Occipital lobe (tissue), 2 donors: ENCODE results near the gene MYO3A. TPM values are rescaled to one million over a fixed set of nuclear protein-coding genes. Genes with fewer than 3 reads are reported as not detected.
"Not testable (repeated sequence)": the region's sequence is repeated elsewhere in the genome, so short reads cannot be mapped to it uniquely, and the experiment has no call there.

Experiments
- DNase-seq: peaks from one replicate; lab custom pipeline; 2025; lab: John Stamatoyannopoulos, UW
- total RNA-seq: library from RNA; depleted of rRNA; stranded (reverse); fragments of >200 nt; gene quantifications from one replicate; pipeline ENCODE4 v1.2.3, GENCODE V29; 2014

The MYO3A gene
- total RNA-seq, 1 donor from 2014 or later: 3.6 TPM

DNA sequence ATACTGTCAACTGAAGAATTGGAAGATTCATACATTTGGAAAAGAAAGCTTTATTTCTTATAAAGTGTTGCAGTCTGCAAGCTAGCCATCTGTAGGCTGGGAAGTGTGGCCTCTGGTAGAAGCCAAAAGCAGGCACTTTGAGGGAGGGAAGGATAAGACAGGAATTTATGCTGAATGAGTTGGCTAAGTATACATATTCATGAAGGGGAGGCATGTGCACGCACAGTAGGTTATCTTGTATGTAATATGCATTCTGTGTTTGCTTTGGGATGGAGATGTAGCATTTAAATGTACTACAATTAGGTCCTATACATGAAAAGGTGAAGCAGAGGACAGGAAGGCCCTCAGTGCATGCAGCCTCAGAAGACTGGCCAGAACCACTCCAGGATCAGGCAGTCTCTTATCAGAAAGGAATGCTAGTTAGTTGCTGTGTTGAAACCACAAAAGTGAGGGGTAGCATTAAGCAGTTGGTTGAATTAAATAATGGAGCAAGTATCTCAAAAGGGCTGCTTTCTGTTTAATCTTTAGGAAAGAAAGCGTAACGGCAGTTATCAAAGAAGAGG is 40.9 kb downstream of the MYO3A start:
- no peak for DNase-seq

DNA sequence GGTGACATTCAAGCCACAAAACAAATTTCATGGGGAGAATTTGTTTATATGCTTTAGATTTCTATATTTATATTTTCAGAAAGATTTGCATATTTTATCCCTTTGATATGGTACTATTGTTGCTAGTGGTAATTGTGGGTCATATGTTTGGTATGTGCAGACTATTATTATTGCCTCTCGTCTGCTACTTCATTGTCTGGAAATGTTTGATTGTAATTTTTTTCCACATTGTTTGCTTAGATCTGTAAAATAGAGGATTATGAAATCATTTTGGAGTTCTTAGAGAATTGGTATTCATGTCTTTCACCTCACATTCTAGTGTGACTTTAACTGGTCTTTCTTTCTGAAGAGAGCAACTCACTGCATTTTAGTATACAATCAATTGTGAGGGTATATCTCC is 44.7 kb downstream of the MYO3A start:
- DNase-seq: no peak

DNA sequence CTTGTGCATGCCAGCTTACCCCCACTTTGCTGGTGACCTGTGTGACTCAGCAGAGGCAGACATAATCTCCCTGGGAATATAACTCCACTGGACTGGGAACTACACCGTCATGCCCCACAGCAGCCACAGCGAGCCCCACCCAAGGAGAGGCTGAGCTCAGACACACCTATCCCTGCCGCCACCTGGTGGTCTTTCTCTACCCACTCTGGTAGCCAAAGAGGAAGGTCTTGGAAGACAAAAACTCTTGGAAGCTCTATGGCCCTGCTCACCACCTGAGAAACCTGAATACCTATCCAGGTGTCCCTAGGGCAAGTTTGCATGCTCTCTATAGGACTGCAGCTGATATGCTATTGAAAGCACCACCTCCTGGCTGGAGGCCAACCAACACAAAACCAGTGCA is 48.1 kb downstream of the MYO3A start:
- no peak for DNase-seq

DNA sequence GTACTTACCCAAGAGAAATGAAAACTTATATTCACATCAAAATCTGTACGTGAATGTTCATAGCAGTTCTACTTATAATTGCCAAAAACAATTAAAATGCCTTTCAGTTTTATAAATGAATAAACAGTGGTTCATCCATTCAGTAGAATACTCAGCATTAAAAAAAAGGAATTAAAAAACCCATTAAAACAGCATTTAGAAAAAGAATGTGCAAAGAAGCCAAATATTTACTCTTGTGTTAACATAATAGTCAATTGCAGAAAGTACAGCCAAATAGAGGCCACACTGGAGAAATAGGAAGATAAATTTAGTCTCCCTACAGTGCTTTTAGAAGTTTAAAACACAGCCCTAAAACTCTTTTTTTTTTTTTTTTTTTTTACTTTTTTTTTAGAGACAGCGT is 54.6 kb downstream of the MYO3A start:
- DNase-seq: no peak

DNA sequence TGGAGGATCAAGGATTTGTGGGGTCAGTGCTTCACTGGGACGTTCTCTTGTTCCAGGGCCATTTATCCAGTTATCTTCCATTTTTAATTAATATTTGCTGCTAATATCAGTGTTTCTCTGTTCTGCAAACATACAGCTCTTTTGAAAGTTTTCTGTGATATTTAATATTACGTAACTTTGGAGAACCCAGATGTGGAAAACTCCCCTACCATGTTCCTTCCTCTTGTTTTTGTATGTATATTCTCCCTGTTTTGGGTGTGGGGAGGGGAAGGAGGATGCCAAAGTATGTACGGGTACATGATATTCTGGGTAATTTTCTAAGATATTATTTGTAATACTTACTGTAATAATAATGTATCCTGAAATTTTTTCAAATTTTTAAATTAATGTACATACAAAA is 55.9 kb downstream of the MYO3A start:
- DNase-seq: no peak

DNA sequence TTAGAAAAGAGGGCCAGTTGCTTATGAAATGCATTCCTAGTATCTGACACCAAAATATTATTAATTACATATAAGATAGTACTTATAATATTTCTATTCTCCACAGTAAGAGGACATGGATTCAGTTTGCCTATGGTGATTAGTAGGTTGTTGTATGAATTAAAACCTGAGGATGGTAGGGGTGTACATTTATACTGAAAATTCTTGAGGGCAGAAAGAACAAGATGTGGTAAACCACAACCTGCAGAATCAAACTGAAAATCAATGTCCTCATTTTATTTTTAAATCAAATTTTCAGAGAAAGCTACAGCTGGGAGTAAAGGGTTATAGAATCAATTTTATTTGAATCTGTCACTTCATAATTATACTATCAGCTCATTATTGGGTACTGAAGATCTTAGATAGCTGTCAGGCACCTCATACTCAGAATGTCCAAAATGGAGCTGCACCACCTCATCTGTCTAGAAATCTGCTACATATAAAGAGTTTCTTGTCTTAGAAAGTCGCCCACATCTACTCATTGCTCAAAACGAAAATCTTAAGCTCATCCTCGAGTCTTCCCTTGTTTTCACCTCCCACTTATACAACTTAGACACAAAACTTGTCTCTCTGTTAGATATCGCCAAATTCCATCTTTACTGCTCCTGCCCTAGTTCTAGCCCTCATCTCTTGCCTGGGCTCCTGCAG is 65.4 kb downstream of the MYO3A start:
- DNase-seq: no peak

DNA sequence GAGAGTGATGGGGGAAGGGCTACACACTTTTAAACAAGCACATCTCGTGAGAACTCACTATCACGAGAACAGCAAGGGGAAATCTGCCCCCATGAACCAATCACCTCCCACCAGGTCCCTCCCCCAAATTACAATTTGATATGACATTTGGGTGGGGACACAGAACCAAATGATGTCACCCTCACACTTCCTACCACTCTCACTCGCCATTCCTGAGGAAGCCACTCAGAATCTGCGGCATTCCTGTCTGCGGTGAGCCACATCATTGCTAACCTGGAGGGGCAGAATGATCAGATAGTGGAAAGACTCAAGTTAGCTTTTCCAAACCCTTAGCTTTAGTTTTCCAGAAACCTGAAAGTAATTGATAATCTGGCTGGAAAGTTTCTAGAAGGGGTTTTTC is 66.9 kb downstream of the MYO3A start:
- no peak for DNase-seq

DNA sequence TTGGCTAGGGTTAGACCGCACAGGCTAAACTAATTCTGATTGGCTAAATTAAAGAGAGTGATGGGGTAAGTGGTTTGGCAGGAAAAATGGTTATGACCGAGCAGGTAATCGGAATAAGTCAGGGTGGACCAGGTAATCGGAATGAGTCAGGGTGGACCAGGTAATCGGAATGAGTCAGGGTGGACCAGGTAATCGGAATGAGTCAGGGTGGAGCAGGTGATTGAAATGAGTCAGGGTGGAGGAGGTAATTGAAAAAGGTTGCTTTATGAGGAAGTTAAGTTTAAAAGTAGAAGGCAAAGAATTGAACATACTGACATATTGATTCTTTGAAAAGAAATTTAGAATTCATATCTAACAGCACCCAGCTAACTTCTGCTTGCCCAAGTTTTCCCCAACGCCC is 68.4 kb downstream of the MYO3A start:
- DNase-seq: not testable (repeated sequence)

DNA sequence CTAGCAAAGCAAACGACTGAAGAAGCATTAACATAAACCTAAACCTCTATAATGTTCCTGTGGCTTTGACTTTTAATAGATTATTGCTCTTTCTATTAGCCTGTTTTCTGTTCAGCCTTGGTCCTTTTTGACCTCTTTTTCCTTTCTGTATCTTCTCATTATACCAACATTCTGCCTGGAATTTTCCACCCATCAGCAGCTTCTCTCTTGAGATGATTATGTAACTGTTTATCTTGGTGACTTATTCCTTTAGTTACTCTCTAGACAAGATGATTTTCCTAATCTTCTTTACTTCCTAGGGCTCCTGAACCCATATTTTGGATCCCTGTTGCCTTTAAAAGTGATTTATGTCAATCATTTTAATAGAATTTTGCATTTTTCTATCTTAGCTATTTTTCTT is 81.1 kb downstream of the MYO3A start:
- DNase-seq: no peak

DNA sequence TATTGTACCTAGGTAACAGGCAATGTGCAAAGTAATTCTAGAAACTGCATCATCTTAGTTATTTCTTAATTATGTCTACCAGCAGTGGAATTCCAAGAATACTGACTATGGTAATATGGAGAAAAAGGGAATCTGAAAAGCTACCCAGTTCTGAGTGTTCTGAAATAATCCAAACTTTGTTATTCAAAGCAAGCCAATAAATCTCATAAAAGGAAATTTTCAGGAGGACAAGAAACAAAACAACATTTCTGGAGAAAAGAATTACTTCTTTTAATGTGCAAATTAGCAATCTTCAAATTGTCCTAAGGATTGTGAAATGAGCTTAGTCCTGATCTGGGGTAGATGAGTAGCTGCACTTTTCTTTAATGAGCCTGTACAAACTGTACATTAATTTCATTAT is 88.8 kb downstream of the MYO3A start:
- DNase-seq: no peak

DNA sequence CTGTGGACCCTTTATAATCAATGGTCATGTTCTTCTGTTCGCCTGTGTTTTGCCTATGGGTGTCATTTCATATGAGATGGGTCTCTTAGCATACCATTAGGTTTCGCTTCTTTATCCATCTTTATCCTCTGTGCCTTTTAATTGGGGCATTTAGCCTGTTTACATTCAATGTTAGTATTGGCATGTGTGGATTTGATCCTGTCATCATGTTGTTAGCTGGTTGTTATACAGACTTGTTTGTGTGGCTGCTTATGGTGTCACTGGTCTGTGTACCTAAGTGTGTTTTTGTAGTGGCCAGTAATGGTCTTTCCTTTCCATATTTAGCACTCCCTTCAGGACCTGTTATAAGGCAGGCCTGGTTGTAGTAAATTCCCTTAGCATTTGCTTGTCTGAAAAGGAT is 90.3 kb downstream of the MYO3A start:
- DNase-seq: no peak

DNA sequence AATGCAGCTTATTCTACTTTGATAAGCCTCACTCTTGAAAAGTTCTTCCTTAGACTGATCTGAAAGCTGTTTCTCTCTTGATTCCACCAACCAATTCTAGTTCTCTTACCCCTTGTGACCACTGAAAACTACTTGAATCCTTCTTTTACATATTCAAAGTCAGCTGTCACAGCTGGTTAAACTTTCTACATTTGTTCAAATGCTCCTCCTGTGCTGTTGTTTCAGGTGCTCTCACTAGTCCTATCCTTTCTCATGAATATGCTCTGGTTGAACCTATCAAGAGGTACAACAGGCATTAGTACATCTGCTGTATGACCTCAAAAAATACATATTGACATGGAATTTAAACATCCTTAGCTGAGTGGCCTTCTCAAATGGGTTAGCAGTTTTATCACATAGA is 91.5 kb downstream of the MYO3A start:
- no peak for DNase-seq

DNA sequence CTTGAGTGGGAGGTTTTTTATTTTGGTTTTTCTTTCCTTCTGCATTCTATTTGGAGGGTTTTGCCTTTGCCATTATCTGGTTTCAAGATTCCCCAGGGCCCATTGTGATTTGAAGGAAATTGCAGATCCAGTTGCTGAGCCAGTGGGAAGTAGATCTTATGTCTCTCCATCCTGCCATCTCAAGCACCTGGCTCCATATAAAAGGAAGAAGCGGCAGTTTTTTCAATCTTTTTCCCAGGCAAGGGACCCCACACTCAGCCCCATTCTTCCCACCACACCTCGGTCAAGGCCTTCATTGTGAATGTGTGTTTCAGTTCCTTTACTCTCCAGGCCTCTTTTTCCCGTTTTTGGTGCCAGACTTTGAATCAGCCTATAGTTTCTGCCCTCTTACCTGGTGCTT is 95.8 kb downstream of the MYO3A start:
- no peak for DNase-seq

DNA sequence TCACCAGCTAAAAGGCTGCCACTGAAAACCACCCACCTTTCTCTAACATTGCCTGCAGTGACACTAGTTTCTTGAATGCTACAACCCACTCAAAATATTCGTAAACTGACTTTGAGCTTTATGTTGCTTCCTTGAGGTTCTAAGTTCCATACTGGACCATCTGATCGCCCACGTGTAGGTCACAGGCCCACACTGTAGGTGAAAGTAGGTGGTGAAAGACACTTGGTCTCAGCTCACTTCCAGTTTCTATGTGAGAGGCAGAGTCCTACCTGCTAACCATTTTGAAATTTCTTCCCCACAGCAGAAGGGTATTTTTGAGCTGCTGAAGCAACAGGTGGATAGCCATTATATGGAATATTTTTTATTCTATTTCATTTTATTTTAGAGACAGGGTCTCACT is 97.3 kb downstream of the MYO3A start:
- DNase-seq: no peak

DNA sequence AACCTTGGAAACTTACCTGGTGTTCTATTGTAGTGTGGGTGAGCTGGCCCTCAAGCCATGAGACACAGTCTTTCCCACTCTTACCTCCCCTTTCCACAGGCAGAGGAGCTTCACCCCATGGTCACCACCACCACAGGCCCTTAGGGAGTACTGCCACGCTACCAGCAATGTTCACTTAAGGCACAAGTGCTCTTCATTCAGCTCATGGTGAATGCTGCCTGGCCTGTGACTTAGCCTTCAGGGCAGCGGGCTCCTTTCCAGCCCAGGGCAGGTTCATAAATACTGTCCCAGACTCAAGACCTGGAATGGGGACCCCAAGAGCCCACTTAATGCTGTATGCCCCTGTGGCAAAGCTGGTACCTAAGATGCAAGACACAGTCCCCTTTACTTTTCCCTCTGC is 109.4 kb downstream of the MYO3A start:
- DNase-seq: no peak

DNA sequence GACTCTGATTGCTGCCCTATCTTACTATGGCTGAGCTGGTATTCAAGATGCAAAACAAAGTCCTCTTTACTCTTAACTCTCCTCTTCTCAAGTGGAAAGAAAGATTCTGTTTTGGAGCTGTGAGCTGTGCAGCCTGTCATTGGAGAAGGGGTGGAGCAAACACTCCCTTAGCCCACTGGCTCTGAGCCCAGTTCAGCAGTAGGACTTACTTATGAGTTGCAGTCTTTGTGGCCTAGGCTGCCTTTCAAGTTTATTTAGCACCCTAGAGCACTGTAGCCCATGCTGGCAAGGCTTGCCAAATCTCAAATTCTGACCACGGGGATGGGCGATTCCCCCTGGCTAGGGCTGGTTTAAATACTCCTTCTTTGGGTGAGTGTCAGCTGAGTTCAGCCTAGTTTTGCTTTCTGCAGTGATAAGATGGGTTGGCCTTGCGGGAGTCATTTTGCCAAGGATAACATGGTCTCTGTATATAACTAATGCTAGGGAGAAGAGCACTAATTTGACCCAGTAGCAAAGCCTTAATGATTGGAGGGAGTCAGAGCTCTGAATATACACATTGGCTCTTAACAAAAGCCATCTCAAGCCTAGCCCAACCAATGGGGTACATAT is 110.2 kb downstream of the MYO3A start:
- DNase-seq: no peak

DNA sequence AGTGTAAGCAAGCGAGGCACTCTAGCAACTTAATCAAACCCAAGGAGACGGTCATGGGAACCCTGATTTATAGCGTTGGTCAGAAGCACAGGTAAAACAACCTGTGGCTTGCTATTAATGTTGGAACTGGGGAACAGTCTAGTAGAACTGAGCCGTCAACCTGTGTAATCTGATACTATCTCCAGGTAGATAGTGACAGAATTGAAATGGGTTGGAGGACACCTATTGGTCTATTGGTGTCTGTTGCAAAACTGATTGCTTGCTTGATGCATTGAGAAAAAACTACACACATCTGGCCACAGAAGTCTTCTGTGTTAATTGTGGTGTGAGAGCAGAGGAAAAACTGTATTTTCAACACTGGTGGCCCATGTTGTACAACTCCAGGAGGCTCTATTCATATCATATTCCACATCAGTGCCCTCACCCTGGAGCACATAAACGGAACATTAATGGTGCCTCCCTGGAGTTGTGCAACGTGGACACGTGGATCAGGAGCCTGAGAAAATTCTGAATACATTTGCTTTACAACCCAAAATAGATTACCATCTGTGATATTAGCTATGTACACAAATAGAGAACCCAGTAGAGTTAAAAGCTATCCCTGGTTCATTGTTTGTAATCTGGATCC is 112.2 kb downstream of the MYO3A start:
- no peak for DNase-seq

DNA sequence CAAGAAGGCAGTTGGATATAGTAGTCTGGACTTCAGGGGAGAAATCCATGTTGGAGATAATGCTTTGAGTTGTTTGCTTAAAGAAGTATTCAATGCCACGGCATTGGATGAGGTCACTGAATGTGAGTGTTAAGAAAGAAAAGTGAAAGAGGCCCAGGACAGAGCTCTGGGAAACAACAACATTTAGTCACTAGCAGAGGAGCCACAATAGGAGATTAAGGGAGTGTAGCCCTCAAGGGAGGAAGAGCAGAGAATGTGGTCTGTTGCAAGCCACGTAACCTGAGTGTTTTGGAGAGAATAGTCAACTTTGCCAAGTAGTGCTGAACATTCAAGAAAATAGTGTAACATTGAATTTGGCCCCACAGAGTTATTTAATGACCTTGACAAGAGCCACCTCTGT is 114.7 kb downstream of the MYO3A start:
- DNase-seq: no peak

DNA sequence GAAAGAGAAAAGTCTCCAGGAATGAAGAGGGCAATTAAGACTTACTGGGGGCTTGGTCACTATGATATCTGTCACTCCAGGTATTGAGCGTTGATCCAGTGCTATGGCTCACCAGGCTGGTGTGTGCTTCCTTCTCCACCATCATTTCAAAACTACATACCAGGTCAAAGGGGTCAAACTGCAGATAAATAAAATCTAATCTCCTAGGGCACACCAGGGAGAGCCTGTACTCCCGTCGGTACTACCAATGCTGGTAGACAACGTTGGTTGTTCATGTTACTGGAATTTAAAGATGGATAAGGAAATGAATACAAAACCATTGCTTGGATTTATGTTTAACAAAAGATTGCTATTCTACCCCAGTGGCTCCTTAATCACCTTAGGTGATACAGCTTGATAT is 118.3 kb downstream of the MYO3A start:
- no peak for DNase-seq

DNA sequence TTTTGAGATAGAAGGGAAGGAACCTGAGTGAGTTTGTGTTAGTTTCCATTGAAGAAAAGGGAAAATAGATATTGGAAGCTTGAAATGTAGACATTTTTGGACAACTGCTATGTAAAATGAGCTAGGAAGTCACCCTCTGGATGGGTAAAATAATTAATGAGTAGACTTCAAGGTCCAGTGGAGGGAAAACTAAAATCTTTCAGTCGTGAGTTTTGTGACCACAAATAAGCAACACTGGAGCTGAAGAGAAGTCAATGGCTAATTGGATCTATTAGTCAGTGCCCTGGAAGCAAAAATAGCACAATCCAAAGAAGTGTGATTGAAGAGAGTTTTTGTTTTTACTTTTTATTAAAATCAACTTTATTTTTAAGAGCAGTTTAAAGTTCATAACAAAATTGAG is 123.4 kb downstream of the MYO3A start:
- no peak for DNase-seq

DNA sequence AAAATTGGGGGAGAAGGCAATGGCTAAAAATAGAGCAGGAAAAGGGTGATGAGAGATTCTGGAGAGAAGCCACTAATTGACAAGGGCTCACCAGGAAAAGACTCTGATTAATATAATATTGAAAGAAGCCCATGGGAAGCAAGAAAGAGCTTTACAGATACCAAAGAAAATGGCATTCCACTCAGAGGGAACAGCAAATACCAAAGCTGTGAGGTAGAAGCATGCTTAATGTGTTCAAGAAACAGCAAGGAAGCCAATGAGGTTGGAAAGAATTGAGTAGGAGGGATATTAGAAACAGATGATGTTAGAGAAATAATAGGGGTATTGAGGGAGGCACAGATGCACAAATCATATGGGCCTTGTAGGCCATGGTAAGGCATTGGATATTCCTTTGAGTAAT is 130.1 kb downstream of the MYO3A start:
- DNase-seq: no peak

DNA sequence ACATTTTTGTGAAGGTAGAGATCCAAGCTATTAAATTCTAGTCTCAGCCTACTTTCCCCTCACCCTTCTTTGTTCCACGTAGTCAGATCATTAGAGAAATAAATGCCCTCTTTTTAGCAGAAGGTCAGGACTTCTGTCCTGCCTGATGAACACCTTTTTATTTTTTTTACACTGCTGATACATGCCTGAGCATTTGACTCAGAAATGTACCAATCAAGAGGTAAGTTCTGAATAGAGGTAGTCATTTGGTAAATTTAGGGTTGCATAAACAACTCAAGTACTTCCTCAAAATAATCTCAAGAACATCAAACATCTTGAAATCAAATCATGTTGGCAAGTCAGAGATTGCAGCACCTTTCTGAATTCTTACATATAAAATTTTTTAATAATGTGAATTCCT is 133.7 kb downstream of the MYO3A start:
- no peak for DNase-seq

DNA sequence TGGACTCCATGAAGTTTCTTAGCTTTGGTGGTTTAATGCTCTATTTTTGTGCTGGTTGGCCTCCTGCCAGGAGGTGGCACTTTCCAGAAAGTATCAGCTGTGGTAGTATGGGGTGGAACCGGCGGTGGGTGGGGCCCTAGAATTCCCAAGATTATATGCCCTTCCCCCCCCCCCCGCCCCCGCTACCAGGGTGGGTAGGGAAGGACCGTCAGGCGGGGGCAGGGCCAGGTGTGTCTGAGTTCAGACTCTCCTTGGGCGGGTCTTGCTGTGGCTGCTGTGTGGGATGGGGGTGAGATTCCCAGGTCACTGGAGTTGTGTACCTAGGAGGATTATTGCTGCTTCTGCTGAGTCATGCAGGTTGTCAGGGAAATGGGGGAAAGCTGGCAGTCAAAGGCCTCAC is 146.9 kb downstream of the MYO3A start:
- not testable (repeated sequence) for DNase-seq
